ENCODE results near the gene CTIF. TPM values are rescaled to one million over a fixed set of nuclear protein-coding genes. Genes with fewer than 3 reads are reported as not detected.
"Not testable (repeated sequence)": the region's sequence is repeated elsewhere in the genome, so short reads cannot be mapped to it uniquely, and the experiment has no call there.

CTIF gene
- polyA plus RNA-seq, 10 donors = 25.4 to 43.6 (median 34.2) TPM

- no peak for DNase-seq
Observed at GRCh38 chr18:48703028-48703386, 164.2 kb downstream of the CTIF start.

- no peak for DNase-seq
Observed at GRCh38 chr18:48703418-48703817, 164.6 kb downstream of the CTIF start.

- DNase-seq = no peak
Observed at GRCh38 chr18:48705043-48705442, 166.2 kb downstream of the CTIF start.

- no peak for DNase-seq
Observed at GRCh38 chr18:48705531-48705930, 166.7 kb downstream of the CTIF start.

GRCh38 chr18:48706731-48707130 lies 167.9 kb downstream of the CTIF start:
- DNase-seq = no peak

GRCh38 chr18:48707636-48708296 lies 168.9 kb downstream of the CTIF start:
- no peak for DNase-seq

- DNase-seq = no peak
Observed at GRCh38 chr18:48708807-48709206, 170.0 kb downstream of the CTIF start.

- peak in 1 of 3 donors; percentile 41 for DNase-seq
Observed at GRCh38 chr18:48709371-48710062, 170.7 kb downstream of the CTIF start.

GRCh38 chr18:48711651-48712486 lies 173.0 kb downstream of the CTIF start:
- DNase-seq = peak in 2 of 3 donors; percentile 44 to 80

GRCh38 chr18:48713309-48713708 lies 174.5 kb downstream of the CTIF start:
- peak; percentile 41 to 93 (median 85) for DNase-seq

GRCh38 chr18:48714873-48715272 lies 176.0 kb downstream of the CTIF start:
- no peak for DNase-seq

GRCh38 chr18:48715711-48716361 lies 177.0 kb downstream of the CTIF start:
- no peak for DNase-seq

- not testable (repeated sequence) for DNase-seq
Observed at GRCh38 chr18:48717227-48717626, 178.4 kb downstream of the CTIF start.

GRCh38 chr18:48718251-48718959 lies 179.6 kb downstream of the CTIF start:
- DNase-seq = no peak

- no peak for DNase-seq
Observed at GRCh38 chr18:48719388-48719787, 180.6 kb downstream of the CTIF start.

GRCh38 chr18:48719974-48720654 lies 181.3 kb downstream of the CTIF start:
- peak in 1 of 3 donors; percentile 73 for DNase-seq

- no peak for DNase-seq
Observed at GRCh38 chr18:48720655-48721025, 181.8 kb downstream of the CTIF start.

GRCh38 chr18:48721312-48721711 lies 182.5 kb downstream of the CTIF start:
- no peak for DNase-seq

GRCh38 chr18:48723016-48723415 lies 184.2 kb downstream of the CTIF start:
- no peak for DNase-seq

- DNase-seq = no peak
Observed at GRCh38 chr18:48723837-48724236, 185.0 kb downstream of the CTIF start.

- DNase-seq = no peak
Observed at GRCh38 chr18:48724442-48724841, 185.6 kb downstream of the CTIF start.
